HEK293 (cell line): ENCODE data around the gene DGKB.

Experiments used
- KLF10 ChIP-seq: fragments of 450-650 bp; IDR thresholded peaks from 2 replicates; pipeline ENCODE4 v1.5.1; 2018; ENCODE audit warnings: missing biosample characterization, mild to moderate bottlenecking, missing genetic modification characterization
- KLF9 ChIP-seq: fragments of 450-650 bp; formaldehyde crosslinking; IDR thresholded peaks from 2 replicates; pipeline ENCODE4 v1.5.1; 2016; ENCODE audit warnings: missing biosample characterization, missing genetic modification characterization, low read depth
- YY1 ChIP-seq: fragments of 450-650 bp; formaldehyde crosslinking; IDR thresholded peaks from 2 replicates; pipeline ENCODE4 v1.5.1; 2018; ENCODE audit warnings: missing biosample characterization, missing genetic modification characterization
- ZNF16 ChIP-seq: fragments of 450-650 bp; formaldehyde crosslinking; IDR thresholded peaks from 2 replicates; pipeline ENCODE4 v1.5.1; 2016; ENCODE audit warnings: low read depth, missing biosample characterization, missing genetic modification characterization
- ZNF24 ChIP-seq: fragments of 450-650 bp; formaldehyde crosslinking; IDR thresholded peaks from 2 replicates; pipeline ENCODE4 v1.5.1; 2016; ENCODE audit warnings: missing biosample characterization, missing genetic modification characterization

GRCh38 chr7:14739841-14740185 is 162.7 kb downstream of the DGKB start:
- TF ChIP-seq YY1 (tag by site-specific recombination) (no peak), KLF10 (tag by site-specific recombination) (no peak), ZNF24 (tag by site-specific recombination) (no peak), ZNF16 (tag by site-specific recombination) (no peak), KLF9 (tag by site-specific recombination) (no peak)
